ENCODE data around the gene PHC1.

PHC1 gene

GRCh38 chr12:8950702-8951478, 36.6 kb downstream of the PHC1 start:
- DNase-seq: no peak

GRCh38 chr12:8951744-8952143, 37.4 kb downstream of the PHC1 start:
- DNase-seq: no peak

DNA sequence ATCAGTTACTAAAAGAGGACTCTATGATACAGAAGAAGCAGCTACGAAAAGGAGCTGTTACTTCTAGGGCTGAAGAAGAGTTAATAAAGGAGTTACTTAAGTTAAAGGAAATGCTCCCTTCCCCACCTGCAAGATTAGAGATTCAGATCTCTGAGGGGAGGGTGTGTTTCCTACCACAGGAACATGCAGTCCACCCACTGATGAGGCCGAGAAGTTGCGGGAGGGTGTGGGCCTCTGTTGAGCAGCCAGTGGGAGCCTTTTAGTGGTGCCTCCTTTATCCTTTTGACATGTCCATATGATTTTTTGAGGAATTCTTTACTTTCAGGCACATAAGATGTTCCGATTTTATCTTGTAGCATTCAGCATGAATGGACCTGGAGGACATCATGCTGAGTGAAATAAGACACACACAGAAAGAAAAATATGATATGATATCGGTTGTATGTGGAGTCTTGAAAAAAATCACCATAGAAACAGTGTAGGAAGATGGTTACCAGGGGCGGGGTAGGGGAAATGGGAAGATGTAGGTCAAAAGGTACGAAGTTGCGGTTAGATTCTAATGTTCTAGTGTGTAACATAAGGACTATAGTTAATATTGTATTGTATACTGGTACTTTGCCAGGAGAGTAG, 39.6 kb downstream of the PHC1 start:
- DNase-seq: no peak

- DNase-seq: no peak
These were observed 41.8 kb downstream of the PHC1 start for GRCh38 chr12:8956073-8956472.

- DNase-seq: no peak
These were observed 42.5 kb downstream of the PHC1 start for GRCh38 chr12:8956772-8957171.

DNA sequence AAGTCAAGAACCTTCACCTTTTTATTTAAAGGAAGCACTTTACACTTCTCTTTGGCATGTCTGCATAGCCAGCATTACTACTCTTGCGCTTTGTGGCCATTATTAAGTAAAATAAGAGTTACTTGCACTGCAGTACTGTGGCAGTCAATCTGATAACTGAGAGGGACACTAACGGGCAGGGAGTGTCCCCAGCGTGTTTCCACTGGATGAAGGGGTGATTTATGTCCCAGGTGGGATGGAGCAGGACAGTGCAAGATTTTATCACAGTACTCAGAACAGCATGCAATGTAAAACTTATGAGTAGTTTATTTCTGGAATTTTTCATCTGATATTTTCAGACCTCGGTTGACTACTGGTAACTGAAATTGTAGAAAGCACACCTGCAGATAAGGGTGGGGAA, 43.3 kb downstream of the PHC1 start:
- no peak for DNase-seq

DNA sequence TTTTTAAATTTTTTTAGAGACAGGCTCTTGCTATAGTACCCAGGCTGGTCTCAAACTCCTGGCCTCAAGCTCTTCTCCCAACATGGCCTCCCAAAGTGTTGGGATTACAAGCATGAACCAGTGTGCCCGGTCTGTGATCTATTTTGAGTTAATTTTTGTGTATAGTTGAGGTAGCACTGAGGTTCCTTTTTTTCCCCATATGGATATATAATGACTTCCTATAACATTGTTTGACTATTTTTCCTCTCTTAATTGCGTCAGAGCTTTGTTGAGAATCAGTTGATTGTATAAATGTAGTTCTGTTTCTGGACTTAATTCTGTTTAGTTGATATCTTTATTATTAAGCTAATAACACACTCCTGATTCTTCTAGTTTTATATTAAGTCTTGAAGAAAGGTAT, 43.8 kb downstream of the PHC1 start:
- DNase-seq: no peak

GRCh38 chr12:8960176-8960575, 45.9 kb downstream of the PHC1 start:
- no peak for DNase-seq

GRCh38 chr12:8968761-8969160, 54.5 kb downstream of the PHC1 start:
- no peak for DNase-seq

DNA sequence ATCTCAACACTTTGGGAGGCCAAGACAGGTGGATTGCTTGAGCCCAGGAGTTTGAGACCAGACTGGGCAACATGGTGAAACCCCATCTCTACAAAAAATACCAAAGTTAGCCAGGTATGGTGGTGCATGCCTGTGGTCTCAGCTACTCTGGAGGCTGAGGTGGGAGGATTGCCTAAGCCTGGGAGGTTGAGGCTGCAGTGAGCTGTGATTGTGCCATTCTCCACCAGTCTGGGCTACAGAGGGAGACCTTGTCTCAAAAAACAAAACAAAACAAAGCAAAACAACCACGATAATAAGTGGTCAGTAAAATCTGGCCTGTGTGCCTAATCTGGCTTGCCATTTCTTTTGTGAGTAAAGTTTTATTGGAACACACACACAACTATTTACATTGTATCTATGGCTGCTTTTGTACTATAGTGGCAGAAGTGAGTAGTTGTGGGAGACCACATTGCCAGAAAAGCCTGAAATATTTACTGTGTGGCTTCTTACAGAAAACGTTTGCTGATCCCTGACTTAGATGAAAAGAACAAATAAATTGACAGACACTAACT, 55.6 kb downstream of the PHC1 start:
- DNase-seq: no peak

- DNase-seq: no peak
These were observed 56.1 kb downstream of the PHC1 start for GRCh38 chr12:8970432-8970831.

GRCh38 chr12:8980137-8980536, 65.8 kb downstream of the PHC1 start:
- no peak for DNase-seq

DNA sequence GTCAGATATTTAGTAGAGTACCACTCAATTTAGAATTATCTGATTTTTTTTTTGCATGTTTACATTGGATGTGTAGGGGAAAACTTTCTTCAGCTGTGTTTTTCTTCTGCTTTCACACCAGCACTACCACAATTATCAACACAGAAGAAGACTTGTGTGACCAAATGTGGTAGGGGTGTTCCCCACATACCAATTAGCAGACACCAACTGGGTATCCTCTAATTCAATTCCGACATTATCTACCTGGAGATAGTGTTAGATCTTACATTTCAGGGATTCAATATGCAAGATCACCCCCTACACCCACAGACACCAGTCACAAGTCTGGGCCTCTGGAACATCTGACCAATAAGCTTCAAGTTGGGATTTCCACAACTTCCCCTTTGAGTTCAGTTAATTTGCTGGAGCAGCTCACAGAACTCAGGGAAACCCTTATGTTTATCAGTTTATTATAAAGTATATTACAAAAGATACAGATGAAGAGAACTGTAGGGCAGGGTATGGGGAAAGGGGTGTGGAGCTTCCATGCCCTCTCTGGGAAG, 71.0 kb downstream of the PHC1 start:
- DNase-seq: no peak

GRCh38 chr12:8987163-8987562, 72.9 kb downstream of the PHC1 start:
- no peak for DNase-seq

GRCh38 chr12:8987685-8988084, 73.4 kb downstream of the PHC1 start:
- no peak for DNase-seq

DNA sequence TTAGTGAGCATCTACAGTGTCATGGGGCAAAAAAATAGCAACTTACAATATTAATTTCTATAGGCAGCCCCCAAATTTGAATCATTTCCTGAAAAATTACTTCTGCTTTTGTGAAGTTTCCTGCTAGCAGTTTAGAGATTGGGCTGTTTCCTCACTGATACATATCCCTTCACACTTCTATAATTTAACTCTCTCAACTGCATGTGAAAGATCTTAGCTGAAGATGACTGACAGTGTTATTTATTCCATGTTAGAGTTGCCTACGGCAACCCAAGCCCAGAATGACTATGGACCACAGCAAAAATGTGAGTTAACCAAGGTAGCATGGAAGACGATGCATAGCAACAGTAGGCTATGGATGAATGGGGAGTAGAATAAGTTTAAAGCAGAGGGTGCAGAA, 75.1 kb downstream of the PHC1 start, which contains the start of gene KLRG1:
TSS of gene KLRG1 (plus strand) at position 134 of the 400 bp plus-strand sequence. CDS start at position 224, 90 bp downstream.
- DNase-seq: no peak

Data from right forelimb (tissue), 1 donor.